Measurements from ENCODE around the gene GREM1. TPM values are rescaled to one million over a fixed set of nuclear protein-coding genes. Genes with fewer than 3 reads are reported as not detected.

The GREM1 gene
- 23.9 and 46.4 TPM in 2 replicates for polyA plus RNA-seq (2012; rRNA removed)
- polyA plus RNA-seq (2012; cell fraction: cytosol; rRNA removed): 44.0 and 44.4 TPM in 2 replicates
- polyA plus RNA-seq (2012; cell fraction: nucleus; rRNA removed): 9.8 and 32.2 TPM in 2 replicates

DNA sequence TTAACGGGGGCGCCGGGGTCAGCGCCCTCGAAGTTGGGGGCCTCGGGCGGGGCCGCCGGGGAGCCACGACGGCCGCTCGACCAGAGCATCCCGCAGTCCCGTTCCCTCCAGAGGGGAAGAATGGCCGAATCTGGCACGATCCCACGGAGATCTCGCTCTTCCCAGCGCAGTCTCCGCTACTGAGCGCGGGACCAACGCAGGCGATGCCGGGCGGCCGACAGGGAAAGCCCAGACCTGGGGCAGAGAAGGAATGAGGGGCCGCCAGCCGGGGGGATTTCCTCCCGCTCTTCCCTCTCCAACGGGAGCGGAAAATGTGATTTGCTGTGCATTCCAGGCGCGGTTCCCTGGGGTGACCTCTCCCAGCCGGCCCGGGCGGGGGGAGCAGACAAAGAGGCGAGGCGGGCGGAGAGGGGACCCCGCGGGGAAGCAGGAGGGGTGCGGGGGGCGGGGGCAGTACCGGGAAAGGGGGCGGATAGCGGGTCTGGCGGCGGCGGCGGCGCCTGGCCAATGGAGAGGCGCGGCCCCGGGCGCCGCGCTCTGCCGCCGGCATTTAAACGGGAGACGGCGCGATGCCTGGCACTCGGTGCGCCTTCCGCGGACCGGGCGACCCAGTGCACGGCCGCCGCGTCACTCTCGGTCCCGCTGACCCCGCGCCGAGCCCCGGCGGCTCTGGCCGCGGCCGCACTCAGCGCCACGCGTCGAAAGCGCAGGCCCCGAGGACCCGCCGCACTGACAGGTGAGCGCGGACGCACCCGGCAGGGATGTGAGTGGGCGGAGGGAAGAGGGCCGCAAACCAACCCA, at the start of gene GREM1:
Gene GREM1, plus strand, starts transcription at position 579 of the 801 bp plus-strand sequence. CDS start 12,687 bp downstream, outside the sequence.
- H3K9ac ChIP-seq: peak within 1 kb of the TSS; percentile 80
- H3K9me2 ChIP-seq: no peaks in the 10 kb centered on the region
- H3K27ac ChIP-seq (ENCODE audit: low read depth in 2 of 2, low read length in 1 of 2): peak within 1 kb of the TSS in 1 of 2 experiments; percentile 69; a peak in 3 of 4 replicates
- peak within 1 kb of the TSS; percentile 95 for H3K4me2 ChIP-seq
- peaks cover 10% of the 10 kb centered on the region; the same call in 1 of the 2 replicates for H4K20me1 ChIP-seq (ENCODE audit: insufficient read depth)
- 5% methylated on average over 15 of the region's 99 CpGs for WGBS (ENCODE audit: low lambda C conversion rate)
- peaks cover 54% of the 10 kb centered on the region for H3K79me2 ChIP-seq (ENCODE audit: insufficient read depth)
- DNase-seq: peak; percentile 67
- CTCF ChIA-PET: no interaction called here
- peak within 1 kb of the TSS; percentile 87 for H2AFZ ChIP-seq (ENCODE audit: low read depth)
- peaks cover 50% of the 10 kb centered on the region for H3F3A ChIP-seq (replicated peaks; ENCODE audit: insufficient read depth)
- peaks cover 0 to 13% of the 10 kb centered on the region in 2 experiments for H3K36me3 ChIP-seq (replicated peaks in 1 of 2; ENCODE audit: control insufficient read depth in 1 of 2, insufficient read depth in 2 of 2, low read length in 1 of 2)
- POLR2A ChIA-PET: no interaction called here
- H3K27me3 ChIP-seq (ENCODE audit: insufficient read depth): no peaks in the 10 kb centered on the region
- H3K4me1 ChIP-seq (ENCODE audit: control insufficient read depth in 1 of 2, insufficient read depth in 2 of 2, low read depth in 1 of 2, low read length in 1 of 2): peaks cover 0 to 11% of the 10 kb centered on the region in 2 experiments; a peak in 1 of 4 replicates
- no peaks in the 10 kb centered on the region for H3K9me3 ChIP-seq
- TF ChIP-seq SIN3A (IDR thresholded peaks at IDR 0.05; ENCODE audit: borderline replicate concordance, low read depth, low read length) (peak; percentile 15; the same call in 1 of the 2 replicates), RAD21 (IDR thresholded peaks at IDR 0.05; ENCODE audit: low read length) (no peak)
- peak within 1 kb of the TSS; percentile 61 to 70 for H3K4me3 ChIP-seq (ENCODE audit: low read depth in 2 of 2, low read length in 1 of 2)

DNA sequence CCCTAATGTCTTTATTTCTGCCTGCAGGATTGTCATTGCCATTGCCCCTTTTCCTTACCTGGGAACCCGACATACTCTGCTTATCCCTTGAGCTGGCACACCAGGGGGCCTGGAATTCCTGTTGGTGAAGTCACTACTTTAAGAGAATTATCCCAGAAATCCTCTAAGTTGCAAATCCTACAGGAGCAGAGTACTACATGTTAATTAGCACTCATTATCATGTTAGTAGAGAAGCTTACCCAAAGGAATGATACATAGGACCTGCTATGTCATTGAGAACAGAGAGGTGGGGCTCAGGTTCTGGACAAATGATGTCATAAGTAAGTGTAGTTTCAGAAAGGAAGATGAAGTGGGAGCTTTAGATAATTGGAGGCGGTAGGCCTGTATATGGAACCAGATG, 48.9 kb upstream of the GREM1 start:
- no peak for DNase-seq

More for the DNA sequence above, 48.9 kb upstream of the GREM1 start:
- Histone ChIP-seq H4K20me1 (ENCODE audit: insufficient read depth) (no peaks in the 10 kb centered on the region), H3K9me2 (no peaks in the 10 kb centered on the region), H3K27ac (ENCODE audit: low read depth in 2 of 2, low read length in 1 of 2) (no peak overlapping the region; a peak in 1 of 4 replicates), H3K4me3 (ENCODE audit: low read depth in 2 of 2, low read length in 1 of 2) (no peak overlapping the region), H3K27me3 (ENCODE audit: insufficient read depth) (no peaks in the 10 kb centered on the region), H3K4me2 (no peak overlapping the region), H3F3A (replicated peaks; ENCODE audit: insufficient read depth) (peaks cover 11% of the 10 kb centered on the region), H2AFZ (ENCODE audit: low read depth) (no peak overlapping the region), H3K79me2 (ENCODE audit: insufficient read depth) (no peaks in the 10 kb centered on the region), H3K9me3 (no peaks in the 10 kb centered on the region), H3K36me3 (replicated peaks in 1 of 2; ENCODE audit: control insufficient read depth in 1 of 2, insufficient read depth in 2 of 2, low read length in 1 of 2) (no peaks in the 10 kb centered on the region), H3K4me1 (ENCODE audit: control insufficient read depth in 1 of 2, insufficient read depth in 2 of 2, low read depth in 1 of 2, low read length in 1 of 2) (peaks cover 0 to 19% of the 10 kb centered on the region in 2 experiments; a peak in 2 of 4 replicates), H3K9ac (no peak overlapping the region)
- no peak for TF ChIP-seq CHD2 (IDR thresholded peaks at IDR 0.05; ENCODE audit: low read length, partially characterized antibody)
- TF ChIP-seq, protein P1, sequence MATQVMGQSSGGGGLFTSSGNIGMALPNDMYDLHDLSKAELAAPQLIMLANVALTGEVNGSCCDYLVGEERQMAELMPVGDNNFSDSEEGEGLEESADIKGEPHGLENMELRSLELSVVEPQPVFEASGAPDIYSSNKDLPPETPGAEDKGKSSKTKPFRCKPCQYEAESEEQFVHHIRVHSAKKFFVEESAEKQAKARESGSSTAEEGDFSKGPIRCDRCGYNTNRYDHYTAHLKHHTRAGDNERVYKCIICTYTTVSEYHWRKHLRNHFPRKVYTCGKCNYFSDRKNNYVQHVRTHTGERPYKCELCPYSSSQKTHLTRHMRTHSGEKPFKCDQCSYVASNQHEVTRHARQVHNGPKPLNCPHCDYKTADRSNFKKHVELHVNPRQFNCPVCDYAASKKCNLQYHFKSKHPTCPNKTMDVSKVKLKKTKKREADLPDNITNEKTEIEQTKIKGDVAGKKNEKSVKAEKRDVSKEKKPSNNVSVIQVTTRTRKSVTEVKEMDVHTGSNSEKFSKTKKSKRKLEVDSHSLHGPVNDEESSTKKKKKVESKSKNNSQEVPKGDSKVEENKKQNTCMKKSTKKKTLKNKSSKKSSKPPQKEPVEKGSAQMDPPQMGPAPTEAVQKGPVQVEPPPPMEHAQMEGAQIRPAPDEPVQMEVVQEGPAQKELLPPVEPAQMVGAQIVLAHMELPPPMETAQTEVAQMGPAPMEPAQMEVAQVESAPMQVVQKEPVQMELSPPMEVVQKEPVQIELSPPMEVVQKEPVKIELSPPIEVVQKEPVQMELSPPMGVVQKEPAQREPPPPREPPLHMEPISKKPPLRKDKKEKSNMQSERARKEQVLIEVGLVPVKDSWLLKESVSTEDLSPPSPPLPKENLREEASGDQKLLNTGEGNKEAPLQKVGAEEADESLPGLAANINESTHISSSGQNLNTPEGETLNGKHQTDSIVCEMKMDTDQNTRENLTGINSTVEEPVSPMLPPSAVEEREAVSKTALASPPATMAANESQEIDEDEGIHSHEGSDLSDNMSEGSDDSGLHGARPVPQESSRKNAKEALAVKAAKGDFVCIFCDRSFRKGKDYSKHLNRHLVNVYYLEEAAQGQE (IDR thresholded peaks at IDR 0.05; ENCODE audit: low read depth, low read length): no peak
- TF ChIP-seq RCOR1 (IDR thresholded peaks at IDR 0.05; ENCODE audit: low read length): no peak
- TF ChIP-seq, protein P2, sequence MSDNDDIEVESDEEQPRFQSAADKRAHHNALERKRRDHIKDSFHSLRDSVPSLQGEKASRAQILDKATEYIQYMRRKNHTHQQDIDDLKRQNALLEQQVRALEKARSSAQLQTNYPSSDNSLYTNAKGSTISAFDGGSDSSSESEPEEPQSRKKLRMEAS (IDR thresholded peaks at IDR 0.05; ENCODE audit: low read depth): no peak
- no peak for TF ChIP-seq GATA2 (CRISPR knock-in tag; IDR thresholded peaks at IDR 0.05)
- ChIA-PET CTCF (interaction anchor here (0.6 to 16.6 kb wide), 9 partner anchors 10 to 463 kb away, joined by 3 to 295 read pairs (median 5); no protein-coding TSS in a partner anchor), POLR2A (no interaction called here)
- WGBS (ENCODE audit: low lambda C conversion rate): 97% methylated on average over 2 of the region's 2 CpGs

Data from SK-N-SH (cell line).